SK-N-SH treated with all-trans-retinoic acid at 6 μM for 48 hours (cell line): ENCODE data around the gene CCDC146.

Source experiments
- ATAC-seq: fragments of 200-7000 bp; cut with Tn5 transposase; 3 replicates; pipeline ENCODE4 v1.9.1; 2020; ENCODE audit warnings: mild to moderate bottlenecking, moderate library complexity
- ARNTL ChIP-seq: fragments of 450-650 bp; formaldehyde crosslinking; IDR thresholded peaks from 2 replicates; pipeline ENCODE4 v1.5.0; 2020; ENCODE audit warnings: low read depth, mild to moderate bottlenecking, moderate library complexity, borderline replicate concordance
- BACH2 ChIP-seq: fragments of 250-450 bp; sonication (Bioruptor Pico); IDR thresholded peaks from 2 replicates; pipeline ENCODE4 v1.9.0; 2021; ENCODE audit warnings: mild to moderate bottlenecking, borderline replicate concordance
- CREB5 ChIP-seq: fragments of 250-450 bp; sonication (Bioruptor Pico); IDR thresholded peaks from 2 replicates; pipeline ENCODE4 v1.5.1; 2020; ENCODE audit warnings: low read depth, mild to moderate bottlenecking, moderate library complexity
- GLIS3 ChIP-seq: fragments of 250-450 bp; sonication (Bioruptor Pico); IDR thresholded peaks from 2 replicates; pipeline ENCODE4 v1.5.0; 2020; ENCODE audit warnings: mild to moderate bottlenecking, moderate library complexity
- ISL1 ChIP-seq: fragments of 250-450 bp; sonication (Bioruptor Pico); IDR thresholded peaks from 2 replicates; pipeline ENCODE4 v2.1.2; 2022; ENCODE audit warnings: mild to moderate bottlenecking, moderate library complexity
- OSR1 ChIP-seq: fragments of 250-450 bp; sonication (Bioruptor Pico); IDR thresholded peaks from 2 replicates; pipeline ENCODE4 v1.8.0; 2022; ENCODE audit warnings: moderate library complexity, mild to moderate bottlenecking, inconsistent platforms
- PATZ1 ChIP-seq: fragments of 250-450 bp; sonication (Bioruptor Pico); IDR thresholded peaks from 2 replicates; pipeline ENCODE4 v1.8.0; 2020; ENCODE audit warnings: mild to moderate bottlenecking, moderate library complexity, borderline replicate concordance
- POU6F1 ChIP-seq: fragments of 250-450 bp; sonication (Bioruptor Pico); IDR thresholded peaks from 2 replicates; pipeline ENCODE4 v1.8.0; 2021; ENCODE audit warnings: low read depth, mild to moderate bottlenecking, moderate library complexity, borderline replicate concordance
- PPARA ChIP-seq: fragments of 250-450 bp; sonication (Bioruptor Pico); IDR thresholded peaks from 2 replicates; pipeline ENCODE4 v1.5.0; 2020; ENCODE audit warnings: mild to moderate bottlenecking, borderline replicate concordance
- RARB ChIP-seq: fragments of 250-450 bp; sonication (Bioruptor Pico); IDR thresholded peaks from 2 replicates; pipeline ENCODE4 v1.8.0; 2021; ENCODE audit warnings: mild to moderate bottlenecking, moderate library complexity
- SNAI2 ChIP-seq: fragments of 250-450 bp; sonication (Bioruptor Pico); IDR thresholded peaks from 2 replicates; pipeline ENCODE4 v1.5.0; 2020; ENCODE audit warnings: mild to moderate bottlenecking, moderate library complexity
- TOX ChIP-seq: fragments of 250-450 bp; sonication (Bioruptor Pico); IDR thresholded peaks from 2 replicates; pipeline ENCODE4 v1.8.0; 2021; ENCODE audit warnings: mild to moderate bottlenecking, moderate library complexity, borderline replicate concordance
- ZC3H10 ChIP-seq: fragments of 250-450 bp; sonication (Bioruptor Pico); IDR thresholded peaks from 2 replicates; pipeline ENCODE4 v1.5.1; 2021; ENCODE audit warnings: mild to moderate bottlenecking, moderate library complexity
- ZFP3 ChIP-seq: fragments of 250-450 bp; sonication (Bioruptor Pico); IDR thresholded peaks from 2 replicates; pipeline ENCODE4 v1.5.0; 2020; ENCODE audit warnings: mild to moderate bottlenecking, moderate library complexity
- ZFP30 ChIP-seq: fragments of 450-650 bp; formaldehyde crosslinking; IDR thresholded peaks from 2 replicates; pipeline ENCODE4 v1.5.0; 2022; ENCODE audit warnings: mild to moderate bottlenecking, moderate library complexity
- ZNF565 ChIP-seq: fragments of 450-650 bp; formaldehyde crosslinking; conservative IDR thresholded peaks from 2 replicates; pipeline ENCODE4 v1.5.0; 2020; ENCODE audit warnings: low read depth, mild to moderate bottlenecking, moderate library complexity
- ZNF70 ChIP-seq: fragments of 450-650 bp; formaldehyde crosslinking; IDR thresholded peaks from 2 replicates; pipeline ENCODE4 v1.5.0; 2020; ENCODE audit warnings: mild to moderate bottlenecking, moderate library complexity
- ZNF8 ChIP-seq: fragments of 450-650 bp; formaldehyde crosslinking; IDR thresholded peaks from 2 replicates; pipeline ENCODE4 v1.5.0; 2020; ENCODE audit warnings: mild to moderate bottlenecking, moderate library complexity
- TF ChIP-seq, protein P1 (sequence below): fragments of 250-450 bp; sonication (Bioruptor Pico); IDR thresholded peaks from 2 replicates; pipeline ENCODE4 v1.5.1; 2021; ENCODE audit warnings: mild to moderate bottlenecking, moderate library complexity
- TF ChIP-seq, protein P2 (sequence below): fragments of 250-450 bp; sonication (Bioruptor Pico); IDR thresholded peaks from 2 replicates; pipeline ENCODE4 v1.5.0; 2020; ENCODE audit warnings: mild to moderate bottlenecking, moderate library complexity

The CCDC146 gene

DNA sequence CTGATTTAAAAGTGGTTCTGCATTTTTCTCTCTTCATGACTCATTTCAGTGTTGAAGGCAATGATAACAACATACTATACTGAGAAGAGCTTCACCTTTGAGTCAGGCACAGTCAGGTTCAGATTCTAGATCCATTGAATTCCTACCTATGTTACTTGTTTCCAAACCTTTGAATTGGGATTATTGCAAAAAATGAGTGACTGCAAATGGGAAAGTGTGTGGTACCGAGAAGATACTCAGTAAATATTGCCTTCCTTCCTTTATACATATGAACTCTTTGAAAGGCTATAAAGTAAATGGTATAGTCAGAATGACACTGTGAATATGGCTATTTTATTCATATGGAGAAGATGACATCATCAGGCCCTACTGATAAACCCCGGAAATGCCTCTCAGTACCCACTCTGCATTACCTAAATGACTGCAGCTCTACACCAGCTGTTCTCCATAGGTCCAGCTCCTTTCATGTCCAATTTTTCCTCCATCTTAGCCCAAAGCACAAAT lies 143.9 kb downstream of the CCDC146 start (continued):
- TF ChIP-seq RARB (CRISPR knock-in tag), result no peak
- no peak for TF ChIP-seq CREB5 (CRISPR knock-in tag)
- TF ChIP-seq GLIS3, result no peak
- TF ChIP-seq ZNF70, result no peak
- TF ChIP-seq ARNTL, result no peak
- no peak for TF ChIP-seq PPARA

- no peak for ATAC-seq
- no peak for TF ChIP-seq ZFP3 (CRISPR knock-in tag)
- TF ChIP-seq GLIS3, result no peak
- no peak for TF ChIP-seq CREB5 (CRISPR knock-in tag)
- no peak for TF ChIP-seq ZC3H10 (CRISPR knock-in tag)
- no peak for TF ChIP-seq OSR1 (CRISPR knock-in tag)
- no peak for TF ChIP-seq ZNF565
- no peak for TF ChIP-seq ZNF8 (CRISPR knock-in tag)
- TF ChIP-seq BACH2 (CRISPR knock-in tag), result no peak
- TF ChIP-seq, protein P1, sequence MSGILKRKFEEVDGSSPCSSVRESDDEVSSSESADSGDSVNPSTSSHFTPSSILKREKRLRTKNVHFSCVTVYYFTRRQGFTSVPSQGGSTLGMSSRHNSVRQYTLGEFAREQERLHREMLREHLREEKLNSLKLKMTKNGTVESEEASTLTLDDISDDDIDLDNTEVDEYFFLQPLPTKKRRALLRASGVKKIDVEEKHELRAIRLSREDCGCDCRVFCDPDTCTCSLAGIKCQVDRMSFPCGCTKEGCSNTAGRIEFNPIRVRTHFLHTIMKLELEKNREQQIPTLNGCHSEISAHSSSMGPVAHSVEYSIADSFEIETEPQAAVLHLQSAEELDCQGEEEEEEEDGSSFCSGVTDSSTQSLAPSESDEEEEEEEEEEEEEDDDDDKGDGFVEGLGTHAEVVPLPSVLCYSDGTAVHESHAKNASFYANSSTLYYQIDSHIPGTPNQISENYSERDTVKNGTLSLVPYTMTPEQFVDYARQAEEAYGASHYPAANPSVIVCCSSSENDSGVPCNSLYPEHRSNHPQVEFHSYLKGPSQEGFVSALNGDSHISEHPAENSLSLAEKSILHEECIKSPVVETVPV (CRISPR knock-in tag), result no peak
- TF ChIP-seq RARB (CRISPR knock-in tag), result no peak
- TF ChIP-seq ZFP30, result no peak
- no peak for TF ChIP-seq POU6F1
- no peak for TF ChIP-seq PATZ1 (CRISPR knock-in tag)
- TF ChIP-seq TOX (CRISPR knock-in tag), result no peak
- TF ChIP-seq, protein P2, sequence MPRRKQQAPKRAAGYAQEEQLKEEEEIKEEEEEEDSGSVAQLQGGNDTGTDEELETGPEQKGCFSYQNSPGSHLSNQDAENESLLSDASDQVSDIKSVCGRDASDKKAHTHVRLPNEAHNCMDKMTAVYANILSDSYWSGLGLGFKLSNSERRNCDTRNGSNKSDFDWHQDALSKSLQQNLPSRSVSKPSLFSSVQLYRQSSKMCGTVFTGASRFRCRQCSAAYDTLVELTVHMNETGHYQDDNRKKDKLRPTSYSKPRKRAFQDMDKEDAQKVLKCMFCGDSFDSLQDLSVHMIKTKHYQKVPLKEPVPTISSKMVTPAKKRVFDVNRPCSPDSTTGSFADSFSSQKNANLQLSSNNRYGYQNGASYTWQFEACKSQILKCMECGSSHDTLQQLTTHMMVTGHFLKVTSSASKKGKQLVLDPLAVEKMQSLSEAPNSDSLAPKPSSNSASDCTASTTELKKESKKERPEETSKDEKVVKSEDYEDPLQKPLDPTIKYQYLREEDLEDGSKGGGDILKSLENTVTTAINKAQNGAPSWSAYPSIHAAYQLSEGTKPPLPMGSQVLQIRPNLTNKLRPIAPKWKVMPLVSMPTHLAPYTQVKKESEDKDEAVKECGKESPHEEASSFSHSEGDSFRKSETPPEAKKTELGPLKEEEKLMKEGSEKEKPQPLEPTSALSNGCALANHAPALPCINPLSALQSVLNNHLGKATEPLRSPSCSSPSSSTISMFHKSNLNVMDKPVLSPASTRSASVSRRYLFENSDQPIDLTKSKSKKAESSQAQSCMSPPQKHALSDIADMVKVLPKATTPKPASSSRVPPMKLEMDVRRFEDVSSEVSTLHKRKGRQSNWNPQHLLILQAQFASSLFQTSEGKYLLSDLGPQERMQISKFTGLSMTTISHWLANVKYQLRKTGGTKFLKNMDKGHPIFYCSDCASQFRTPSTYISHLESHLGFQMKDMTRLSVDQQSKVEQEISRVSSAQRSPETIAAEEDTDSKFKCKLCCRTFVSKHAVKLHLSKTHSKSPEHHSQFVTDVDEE (CRISPR knock-in tag), result no peak
- no peak for TF ChIP-seq ISL1
- no peak for TF ChIP-seq SNAI2 (CRISPR knock-in tag)
- TF ChIP-seq PPARA, result no peak
Measured at GRCh38 chr7:77269360-77270093, 147.1 kb downstream of the CCDC146 start.

GRCh38 chr7:77270094-77270480 lies 147.7 kb downstream of the CCDC146 start:
- ATAC-seq, result no peak
- no peak for TF ChIP-seq PPARA
- no peak for TF ChIP-seq BACH2 (CRISPR knock-in tag)
